Measurements from ENCODE around the gene FANCD2OS.
A peak's percentile ranks its signal among the peaks of the same experiment; 100 is the strongest.
"Not testable (repeated sequence)": the region's sequence is repeated elsewhere in the genome, so short reads cannot be mapped to it uniquely, and the experiment has no call there.

FANCD2OS gene
- total RNA-seq, result 0 reads per million in 4 donors

- DNase-seq, result no peak
Measured at GRCh38 chr3:10108091-10108490, at the start of gene FANCD2OS. FANCD2OS (minus strand) TSS chr3:10108255; CDS start chr3:10104774, 3,481 bp downstream.

- no peak for DNase-seq
Measured at GRCh38 chr3:10157031-10157430, 49.0 kb upstream of the FANCD2OS start.

- no peak for DNase-seq
Measured at GRCh38 chr3:10155658-10156057, 47.6 kb upstream of the FANCD2OS start.

GRCh38 chr3:10155123-10155472, 47.0 kb upstream of the FANCD2OS start:
- DNase-seq, result no peak

GRCh38 chr3:10154335-10155122, 46.5 kb upstream of the FANCD2OS start:
- DNase-seq, result no peak

- no peak for DNase-seq
Measured at GRCh38 chr3:10150987-10151386, 42.9 kb upstream of the FANCD2OS start.

GRCh38 chr3:10149226-10149625, 41.2 kb upstream of the FANCD2OS start:
- no peak for DNase-seq

- DNase-seq, result no peak
Measured at GRCh38 chr3:10145685-10146084, 37.6 kb upstream of the FANCD2OS start.

GRCh38 chr3:10142707-10143560, 34.9 kb upstream of the FANCD2OS start:
- DNase-seq, result peak in 2 of 5 donors; percentile 14 to 25

- no peak for DNase-seq
Measured at GRCh38 chr3:10140996-10141546, 33.0 kb upstream of the FANCD2OS start.

GRCh38 chr3:10137178-10137577, 29.1 kb upstream of the FANCD2OS start:
- DNase-seq, result no peak

- DNase-seq, result no peak
Measured at GRCh38 chr3:10136426-10137005, 28.5 kb upstream of the FANCD2OS start.

GRCh38 chr3:10135872-10136271, 27.8 kb upstream of the FANCD2OS start:
- not testable (repeated sequence) for DNase-seq

GRCh38 chr3:10122724-10123123, 14.7 kb upstream of the FANCD2OS start:
- DNase-seq, result no peak

GRCh38 chr3:10121064-10121463, 13.0 kb upstream of the FANCD2OS start:
- no peak for DNase-seq

GRCh38 chr3:10119376-10119775, 11.3 kb upstream of the FANCD2OS start:
- DNase-seq, result no peak

- no peak for DNase-seq
Measured at GRCh38 chr3:10116928-10117327, 8.9 kb upstream of the FANCD2OS start.

- no peak for DNase-seq
Measured at GRCh38 chr3:10116138-10116460, 8.0 kb upstream of the FANCD2OS start.

GRCh38 chr3:10115326-10116137, 7.5 kb upstream of the FANCD2OS start, which contains the start of gene BRK1:
BRK1 (plus strand) TSS chr3:10115675; CDS start chr3:10115702, 27 bp downstream.
- DNase-seq, result peak; percentile 86 to 98 (median 92)

GRCh38 chr3:10106919-10107318, 1.1 kb downstream of the FANCD2OS start:
- no peak for DNase-seq

GRCh38 chr3:10099041-10099440, 9.0 kb downstream of the FANCD2OS start:
- DNase-seq, result no peak

- no peak for DNase-seq
Measured at GRCh38 chr3:10093678-10094077, 14.4 kb downstream of the FANCD2OS start.
